Upper lobe of left lung (tissue), 6 donors: ENCODE results near the gene NCF4. TPM values are rescaled to one million over a fixed set of nuclear protein-coding genes. Genes with fewer than 3 reads are reported as not detected.

Source experiments
- ATAC-seq, 2 donors: fragments of 200-7000 bp; cut with Tn5 transposase; one replicate each; pipeline ENCODE4 v1.9.1; 2022; ENCODE audit warnings: mild to moderate bottlenecking in 2 of 2, moderate library complexity in 2 of 2; ENCODE audit not compliant: low FRiP score in 2 of 2
- DNase-seq, 2 donors: peaks; one replicate each; pipeline ENCODE4 v3.0.0-alpha.2; 2019 to 2020
- H3K27ac ChIP-seq, 4 donors: fragments of 200-600 bp; sonication (generic); one replicate each; pipeline ENCODE4 v1.5.1; 2016 to 2019
- H3K27me3 ChIP-seq, 4 donors: fragments of 200-600 bp; sonication (generic); one replicate each; pipeline ENCODE4 v1.5.1; 2017 to 2019
- H3K36me3 ChIP-seq, 4 donors: fragments of 200-600 bp; sonication (generic); one replicate each; pipeline ENCODE4 v1.5.1; 2016 to 2019
- H3K4me1 ChIP-seq, 4 donors: fragments of 200-600 bp; sonication (generic); one replicate each; pipeline ENCODE4 v1.5.1; 2018 to 2019
- H3K4me3 ChIP-seq, 4 donors: fragments of 200-600 bp; sonication (generic); one replicate each; pipeline ENCODE4 v1.5.1; 2017 to 2019; ENCODE audit warnings: mild to moderate bottlenecking in 2 of 4, moderate library complexity in 1 of 4
- H3K9me3 ChIP-seq, 4 donors: fragments of 200-600 bp; sonication (generic); one replicate each; pipeline ENCODE4 v1.5.1; 2018 to 2019
- CTCF ChIP-seq, 6 experiments: fragments of 450-650 bp in 4 of 6; fragments of 200-600 bp in 2 of 6; sonication (generic) in 2 of 6; IDR thresholded peaks; one replicate each; pipeline ENCODE4 v1.5.1; 2016 to 2019; ENCODE audit warnings: antibody characterized with exemption in 6 of 6
- EP300 ChIP-seq, 4 donors: sonication (generic); formaldehyde crosslinking; IDR thresholded peaks; one replicate each; pipeline ENCODE4 v1.5.1; 2017; ENCODE audit warnings: antibody characterized with exemption in 4 of 4, control low read depth in 2 of 4
- POLR2A ChIP-seq, 4 donors: fragments of 450-650 bp; IDR thresholded peaks; one replicate each; pipeline ENCODE4 v1.5.1; 2016 to 2017; ENCODE audit warnings: antibody characterized with exemption in 4 of 4, mild to moderate bottlenecking in 2 of 4
- POLR2AphosphoS5 ChIP-seq, 2 donors: sonication (generic); formaldehyde crosslinking; IDR thresholded peaks; one replicate each; pipeline ENCODE4 v1.5.1; 2017; ENCODE audit warnings: antibody characterized with exemption in 2 of 2
- WGBS, 2 donors: methylation state at CpG; one replicate each; pipeline ENCODE4 v1.1.5; 2017 to 2018; 5-methylcytosine and 5-hydroxymethylcytosine counted together
- total RNA-seq, 6 donors: library from RNA; depleted of rRNA in 4 of 6; stranded (reverse); fragments of >200 nt in 4 of 6; gene quantifications; one replicate each; pipeline versions ENCODE4 v1.1.0 to v1.2.1, GENCODE V29; 2016 to 2021
- donor health status: DM: no; HTN: no; CAD: no; lungs with moderate emphysema.
- donor health status: DM: no; HTN: yes; CAD: no; lungs with severe emphysema.

NCF4 gene
- total RNA-seq, 6 donors from 2014 or later = 28.2 to 72.5 (median 54.3) TPM

GRCh38 chr22:36872084-36872483, 11.3 kb downstream of the NCF4 start:
- Histone ChIP-seq H3K27me3 (no peaks in the 10 kb centered on the region), H3K27ac (peak overlapping the region in 1 of 4 donors; percentile 11)
- no peak for DNase-seq

GRCh38 chr22:36872866-36873498, 12.2 kb downstream of the NCF4 start:
- peak overlapping the region; percentile 79 to 89 (median 85) for H3K27ac ChIP-seq
- H3K9me3 ChIP-seq = no peaks in the 10 kb centered on the region
- TF ChIP-seq POLR2AphosphoS5 (IDR thresholded peaks at IDR 0.05) = no peak
- no peak for TF ChIP-seq CTCF (IDR thresholded peaks at IDR 0.05)
- TF ChIP-seq EP300 (IDR thresholded peaks at IDR 0.05) = no peak
- TF ChIP-seq POLR2A (IDR thresholded peaks at IDR 0.05) = no peak
- WGBS, 2 donors = 84 to 89% methylated on average over 2 of the region's 2 CpGs
- H3K4me3 ChIP-seq = no peak overlapping the region
- DNase-seq (no peak), ATAC-seq (no peak)
- H3K4me1 ChIP-seq = peaks cover 16 to 22% (median 21%) of the 10 kb centered on the region in 4 donors
- H3K27me3 ChIP-seq = no peaks in the 10 kb centered on the region
- peaks cover 0 to 14% (median 3%) of the 10 kb centered on the region in 4 donors for H3K36me3 ChIP-seq

More at GRCh38 chr22:36872084-36872483, 11.3 kb downstream of the NCF4 start:
- H3K4me1 ChIP-seq = peaks cover 16 to 22% (median 21%) of the 10 kb centered on the region in 4 donors
- H3K36me3 ChIP-seq = peaks cover 0 to 14% (median 3%) of the 10 kb centered on the region in 4 donors
- WGBS, 2 donors = 95 to 96% methylated on average over 3 of the region's 3 CpGs
- no peaks in the 10 kb centered on the region for H3K9me3 ChIP-seq
- no peak for ATAC-seq
- TF ChIP-seq EP300 (IDR thresholded peaks at IDR 0.05) = no peak
- no peak for TF ChIP-seq CTCF (IDR thresholded peaks at IDR 0.05)
- TF ChIP-seq POLR2A (IDR thresholded peaks at IDR 0.05) = no peak
- no peak for TF ChIP-seq POLR2AphosphoS5 (IDR thresholded peaks at IDR 0.05)
- no peak overlapping the region for H3K4me3 ChIP-seq

GRCh38 chr22:36873614-36874308, 13.0 kb downstream of the NCF4 start:
- Histone ChIP-seq H3K36me3 (peaks cover 0 to 14% (median 3%) of the 10 kb centered on the region in 4 donors), H3K27me3 (no peaks in the 10 kb centered on the region), H3K4me3 (no peak overlapping the region), H3K9me3 (no peaks in the 10 kb centered on the region), H3K27ac (peak overlapping the region; percentile 79 to 89 (median 85)), H3K4me1 (peaks cover 16 to 22% (median 21%) of the 10 kb centered on the region in 4 donors)
- 18 to 31% methylated on average over 5 to 6 of the region's 6 CpGs for WGBS, 2 donors
- DNase-seq (peak in 1 of 2 donors; percentile 81), ATAC-seq (peak; percentile 79 to 84)
- TF ChIP-seq POLR2AphosphoS5 (IDR thresholded peaks at IDR 0.05) (peak; percentile 30 to 49), CTCF (IDR thresholded peaks at IDR 0.05) (peak; percentile 35 to 81 (median 74)), POLR2A (IDR thresholded peaks at IDR 0.05) (no peak), EP300 (IDR thresholded peaks at IDR 0.05) (peak in 2 of 4 donors; percentile 29 to 58)

- H3K36me3 ChIP-seq = peaks cover 0 to 14% (median 3%) of the 10 kb centered on the region in 4 donors
- ATAC-seq (peak in 1 of 2 donors; percentile 5), DNase-seq (no peak)
- no peak overlapping the region for H3K4me3 ChIP-seq
- peak overlapping the region; percentile 79 to 89 (median 85) for H3K27ac ChIP-seq
- TF ChIP-seq EP300 (IDR thresholded peaks at IDR 0.05) (no peak), POLR2A (IDR thresholded peaks at IDR 0.05) (no peak), CTCF (IDR thresholded peaks at IDR 0.05) (no peak)
- no peaks in the 10 kb centered on the region for H3K9me3 ChIP-seq
- H3K27me3 ChIP-seq = no peaks in the 10 kb centered on the region
- peaks cover 16 to 22% (median 21%) of the 10 kb centered on the region in 4 donors for H3K4me1 ChIP-seq
- 45 to 54% methylated on average over 2 of the region's 2 CpGs for WGBS, 2 donors
Measured at GRCh38 chr22:36874309-36874696, 13.5 kb downstream of the NCF4 start.
